DOHH2 (cell line): ENCODE measurements around the gene NENF.

Source experiments
- H3F3A ChIP-seq: fragments of 200-600 bp; sonication (generic), shearing (Covaris generic); 2 replicates; pipeline ENCODE4 v1.6.0; 2016; ENCODE audit warnings: antibody characterized with exemption, mild to moderate bottlenecking; ENCODE audit not compliant: control insufficient read depth, insufficient read depth
- H3K27ac ChIP-seq: fragments of 200-600 bp; sonication (generic); 2 replicates; pipeline ENCODE4 v1.5.1; 2014; ENCODE audit warnings: low read depth, mild to moderate bottlenecking, low read length, moderate library complexity
- H3K27me3 ChIP-seq: fragments of 200-600 bp; sonication (generic); 2 replicates; pipeline ENCODE4 v1.6.1; 2014; ENCODE audit warnings: mild to moderate bottlenecking, low read length, mixed read lengths; ENCODE audit not compliant: control insufficient read depth
- H3K36me3 ChIP-seq: fragments of 200-600 bp; sonication (generic); 2 replicates; pipeline ENCODE4 v1.6.1; 2014; ENCODE audit warnings: mild to moderate bottlenecking, low read length, moderate library complexity, mixed read lengths; ENCODE audit not compliant: control insufficient read depth
- H3K4me1 ChIP-seq: fragments of 200-600 bp; sonication (generic); 2 replicates; pipeline ENCODE4 v1.6.1; 2014; ENCODE audit warnings: mild to moderate bottlenecking, low read length, mixed read lengths; ENCODE audit not compliant: control insufficient read depth
- H3K4me2 ChIP-seq: fragments of 200-600 bp; sonication (generic); 2 replicates; pipeline ENCODE4 v1.6.0; 2014; ENCODE audit warnings: mild to moderate bottlenecking, low read length, moderate library complexity
- H3K4me3 ChIP-seq: fragments of 200-600 bp; sonication (generic); 2 replicates; pipeline ENCODE4 v1.5.1; 2014; ENCODE audit warnings: mild to moderate bottlenecking, low read length, mixed read lengths
- H3K79me2 ChIP-seq: fragments of 200-600 bp; sonication (generic); 2 replicates; pipeline ENCODE4 v1.6.1; 2014; ENCODE audit warnings: mild to moderate bottlenecking, low read length, mixed read lengths; ENCODE audit not compliant: control insufficient read depth
- H3K9me2 ChIP-seq: fragments of 200-600 bp; sonication (generic); replicated peaks from 2 replicates; pipeline ENCODE4 v1.6.1; 2014; ENCODE audit warnings: mild to moderate bottlenecking, low read length, mixed read lengths; ENCODE audit not compliant: control insufficient read depth
- H3K9me3 ChIP-seq: fragments of 200-600 bp; sonication (generic); 2 replicates; pipeline ENCODE4 v1.6.1; 2014; ENCODE audit warnings: antibody characterized with exemption, low read length, mixed read lengths; ENCODE audit not compliant: control insufficient read depth, insufficient read depth
- H4K20me1 ChIP-seq: fragments of 200-600 bp; sonication (generic); 2 replicates; pipeline ENCODE4 v1.6.0; 2014; ENCODE audit warnings: low read depth, mild to moderate bottlenecking, antibody characterized with exemption, low read length, moderate library complexity; ENCODE audit not compliant: control insufficient read depth, insufficient read depth
- CTCF ChIP-seq: fragments of 200-600 bp; sonication (generic); IDR thresholded peaks from one replicate; pipeline ENCODE4 v1.5.1; 2014; ENCODE audit warnings: antibody characterized with exemption, mild to moderate bottlenecking, low read depth, low read length; ENCODE audit not compliant: poor library complexity, severe bottlenecking
- EZH2phosphoT487 ChIP-seq: fragments of 200-600 bp; sonication (generic); IDR thresholded peaks from 2 replicates; pipeline ENCODE4 v1.6.1; 2017; ENCODE audit warnings: borderline replicate concordance, mild to moderate bottlenecking, antibody characterized with exemption, low read length, moderate library complexity, mixed read lengths

The NENF gene

GRCh38 chr1:212487774-212488435 lies 55.2 kb downstream of the NENF start:
- H3K36me3 ChIP-seq: no peaks in the 10 kb centered on the region
- no peaks in the 10 kb centered on the region for H3K79me2 ChIP-seq
- no peaks in the 10 kb centered on the region for H3K9me2 ChIP-seq
- no peak overlapping the region for H3K4me3 ChIP-seq
- H3K4me1 ChIP-seq: peaks cover 7% of the 10 kb centered on the region
- no peak overlapping the region for H3K4me2 ChIP-seq
- H3F3A ChIP-seq: no peaks in the 10 kb centered on the region
- no peaks in the 10 kb centered on the region for H4K20me1 ChIP-seq
- H3K27me3 ChIP-seq: peaks cover under 1% of the 10 kb centered on the region; the same call in 1 of the 2 replicates
- no peaks in the 10 kb centered on the region for H3K9me3 ChIP-seq
- no peak overlapping the region for H3K27ac ChIP-seq
- TF ChIP-seq CTCF (no peak), EZH2phosphoT487 (no peak)

DNA sequence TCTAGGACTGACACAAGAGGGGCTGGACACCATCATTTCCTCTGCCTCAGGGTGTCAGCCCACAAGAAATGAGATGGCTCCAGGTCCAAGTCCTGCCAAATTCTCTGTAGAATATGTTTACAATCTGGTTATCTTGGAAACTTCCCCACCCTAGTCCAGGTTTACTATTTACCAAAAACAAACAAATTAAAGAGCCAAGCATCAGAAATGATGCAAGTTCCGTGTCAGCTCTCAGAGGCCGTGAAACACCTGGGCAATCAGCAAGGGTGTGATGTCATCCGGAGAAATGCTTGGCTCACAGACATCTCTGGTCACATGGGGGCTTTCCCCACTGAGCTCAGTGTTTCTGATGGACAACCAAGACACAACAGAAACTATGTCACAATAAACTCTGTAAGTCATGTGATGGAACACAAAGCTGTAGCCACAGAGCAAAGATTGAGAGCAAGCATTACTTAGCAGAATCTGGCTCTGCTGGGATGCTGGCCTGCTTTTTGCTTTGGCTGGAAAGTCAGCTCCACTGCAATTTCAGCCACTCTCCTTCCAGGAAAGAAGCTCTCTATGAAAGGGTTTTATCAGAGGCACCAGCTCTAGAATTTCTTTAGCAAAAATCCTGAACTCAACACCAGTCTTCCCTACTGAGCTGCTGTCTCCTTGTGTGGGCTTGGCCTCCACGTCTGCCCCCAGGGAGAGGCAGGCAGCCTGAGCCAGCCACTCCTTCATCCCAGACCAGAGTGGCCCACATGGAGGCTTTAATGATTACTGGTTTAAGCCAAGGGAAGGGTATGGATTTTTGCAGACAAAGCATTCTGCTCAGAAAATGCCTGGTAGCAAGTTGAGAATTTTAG lies 55.9 kb downstream of the NENF start:
- no peaks in the 10 kb centered on the region for H3K9me3 ChIP-seq
- TF ChIP-seq CTCF (no peak), EZH2phosphoT487 (no peak)
- H3K27me3 ChIP-seq: no peaks in the 10 kb centered on the region
- no peak overlapping the region for H3K4me2 ChIP-seq
- H3K36me3 ChIP-seq: no peaks in the 10 kb centered on the region
- H4K20me1 ChIP-seq: no peaks in the 10 kb centered on the region
- H3K79me2 ChIP-seq: no peaks in the 10 kb centered on the region
- H3F3A ChIP-seq: no peaks in the 10 kb centered on the region
- H3K27ac ChIP-seq: no peak overlapping the region
- H3K4me3 ChIP-seq: no peak overlapping the region
- no peaks in the 10 kb centered on the region for H3K9me2 ChIP-seq
- H3K4me1 ChIP-seq: peaks cover 7% of the 10 kb centered on the region

- no peaks in the 10 kb centered on the region for H4K20me1 ChIP-seq
- no peaks in the 10 kb centered on the region for H3K9me2 ChIP-seq
- TF ChIP-seq EZH2phosphoT487 (no peak), CTCF (no peak)
- no peak overlapping the region for H3K4me3 ChIP-seq
- no peaks in the 10 kb centered on the region for H3K27me3 ChIP-seq
- H3F3A ChIP-seq: no peaks in the 10 kb centered on the region
- no peaks in the 10 kb centered on the region for H3K9me3 ChIP-seq
- peaks cover 7% of the 10 kb centered on the region for H3K4me1 ChIP-seq
- H3K36me3 ChIP-seq: no peaks in the 10 kb centered on the region
- no peaks in the 10 kb centered on the region for H3K79me2 ChIP-seq
- H3K27ac ChIP-seq: no peak overlapping the region
- H3K4me2 ChIP-seq: no peak overlapping the region
Observed at GRCh38 chr1:212489284-212489859, 56.7 kb downstream of the NENF start.
